Inferior parietal cortex (tissue), 1 donor: ENCODE measurements around the gene TOGARAM2.
"Not testable (repeated sequence)": the region's sequence is repeated elsewhere in the genome, so short reads cannot be mapped to it uniquely, and the experiment has no call there.

Source experiments
- DNase-seq: peaks from one replicate; pipeline ENCODE4 v3.0.0-alpha.2; 2016; ENCODE audit errors: extremely low spot score

TOGARAM2 gene

DNA sequence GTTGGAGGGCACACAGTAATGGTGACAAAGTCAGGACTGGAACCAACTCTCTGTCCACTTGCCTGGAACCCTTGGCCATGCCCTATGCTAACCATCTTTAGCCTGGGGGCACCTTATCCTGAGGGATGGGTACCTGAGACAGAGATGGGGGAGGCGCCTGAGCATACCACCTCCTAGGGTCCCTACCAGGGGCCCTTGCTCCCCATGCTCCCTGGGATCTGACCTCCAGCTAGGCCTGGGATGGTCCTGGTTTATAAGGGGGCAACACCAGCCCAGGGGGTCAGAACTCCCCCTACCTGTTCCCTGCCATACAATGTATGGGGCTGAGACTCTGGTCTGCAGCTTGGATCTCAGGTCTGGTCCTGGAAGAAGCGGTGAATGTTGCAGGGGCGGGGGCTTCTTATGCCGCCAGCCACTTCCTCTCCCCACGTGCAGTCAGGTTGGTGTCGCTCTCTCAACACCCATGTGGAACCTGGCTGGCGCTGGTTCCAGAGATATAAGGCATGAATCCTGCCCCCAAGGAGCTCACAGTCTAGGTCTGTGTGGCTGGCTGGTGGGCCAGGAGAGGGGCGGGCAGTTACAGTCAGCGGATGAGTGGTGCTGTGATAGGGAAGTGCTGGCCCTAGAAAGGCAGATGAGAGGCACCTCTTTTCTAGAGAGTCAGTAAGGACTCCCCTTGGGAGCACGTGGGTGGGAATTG lies 3.8 kb upstream of the TOGARAM2 start:
- DNase-seq = no peak

DNA sequence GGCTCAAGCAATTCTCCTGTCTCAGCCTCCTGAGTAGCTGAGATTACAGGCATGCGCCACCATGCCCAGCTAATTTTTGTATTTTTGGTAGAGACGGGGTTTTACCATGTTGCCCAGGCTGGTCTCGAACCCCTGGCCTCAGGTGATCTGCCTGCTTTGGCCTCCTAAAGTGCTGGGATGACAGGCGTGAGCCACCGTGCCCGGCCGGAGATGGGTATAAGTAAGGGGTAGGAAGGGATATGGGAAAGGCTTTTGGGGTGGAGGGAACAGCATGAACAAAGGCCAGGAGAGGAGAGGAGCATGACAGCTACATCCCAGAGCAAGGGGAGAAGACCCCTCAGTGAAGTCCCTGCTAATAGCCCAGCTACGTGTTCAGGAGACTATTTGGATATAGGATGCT lies 3.1 kb upstream of the TOGARAM2 start:
- DNase-seq = not testable (repeated sequence)

DNA sequence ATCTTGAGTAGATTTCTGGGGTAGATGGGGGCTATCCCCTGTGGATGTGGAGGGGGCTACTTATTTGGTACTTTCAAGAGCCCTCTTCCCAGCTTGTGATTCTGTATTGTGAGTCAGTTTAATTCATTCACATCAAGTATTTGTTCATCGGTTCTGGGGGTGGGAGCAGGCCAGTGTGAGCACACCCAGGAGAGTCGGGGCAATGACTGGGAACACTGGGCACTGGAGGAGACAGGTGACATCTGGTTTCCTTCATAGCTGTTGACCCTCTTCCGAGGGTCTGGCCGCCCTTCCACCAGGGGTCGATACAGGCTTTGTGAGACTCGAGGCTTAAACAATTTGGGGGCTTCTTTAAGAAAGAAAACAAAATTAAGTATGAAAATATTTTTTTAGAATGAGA lies 2.5 kb upstream of the TOGARAM2 start:
- no peak for DNase-seq

DNA sequence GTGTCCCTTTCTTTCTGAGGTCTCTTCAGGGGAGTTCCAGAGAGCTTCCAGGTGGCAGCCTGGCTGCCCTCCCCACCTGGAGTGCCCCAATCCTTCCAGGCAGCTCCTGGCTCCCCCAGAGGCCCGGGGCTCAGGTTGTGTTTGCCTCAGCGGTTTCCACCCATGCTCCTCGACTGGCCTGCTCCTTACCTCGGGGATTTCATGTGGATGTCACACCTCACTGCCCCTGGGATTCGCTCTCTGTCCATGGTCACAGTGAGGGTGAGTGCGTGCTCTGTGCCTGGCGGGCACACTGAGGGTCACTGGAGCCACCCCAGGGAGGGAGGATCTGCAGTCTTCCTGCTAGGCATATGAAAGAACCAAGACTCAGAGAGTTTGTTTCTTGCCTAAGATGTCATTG lies 2.1 kb upstream of the TOGARAM2 start:
- no peak for DNase-seq

DNA sequence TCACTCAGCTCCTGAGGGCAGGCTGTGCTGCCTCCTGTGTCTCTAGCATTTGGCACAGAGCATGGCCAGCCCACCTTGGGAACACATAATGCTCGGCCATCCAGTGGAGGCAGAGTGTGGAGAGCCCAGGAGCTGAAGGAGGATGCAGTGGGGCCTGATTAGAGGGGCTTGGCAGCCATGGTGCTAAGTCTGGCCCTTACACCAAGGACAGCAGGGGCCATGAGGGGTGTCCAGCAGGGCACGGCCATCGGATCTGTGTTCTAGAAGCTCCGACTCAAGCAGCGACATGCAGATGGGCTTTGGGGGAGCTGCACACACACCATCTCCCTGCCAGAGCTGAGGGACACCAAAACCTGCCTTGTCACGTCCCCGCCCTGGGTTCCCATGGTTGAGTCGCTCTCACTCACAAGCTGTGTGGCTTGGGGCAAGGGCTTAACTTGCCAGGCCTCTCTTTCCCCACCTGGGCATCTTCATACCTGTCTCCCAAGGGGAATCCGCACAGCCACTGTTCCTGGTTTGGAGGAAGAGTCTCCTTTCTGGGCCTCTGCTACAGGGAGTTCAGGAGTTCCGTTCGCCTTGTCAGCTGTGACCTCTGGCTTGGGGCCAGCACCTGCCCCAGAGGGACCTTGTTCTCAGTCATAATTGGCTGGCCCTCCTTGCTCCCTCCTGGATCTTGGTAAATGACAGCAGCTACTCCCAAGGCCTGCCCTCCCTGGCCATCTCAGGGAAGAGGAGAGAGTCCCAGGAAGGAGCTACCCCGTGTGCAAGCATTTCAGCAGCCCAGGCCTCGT lies 1.3 kb upstream of the TOGARAM2 start:
- no peak for DNase-seq

DNA sequence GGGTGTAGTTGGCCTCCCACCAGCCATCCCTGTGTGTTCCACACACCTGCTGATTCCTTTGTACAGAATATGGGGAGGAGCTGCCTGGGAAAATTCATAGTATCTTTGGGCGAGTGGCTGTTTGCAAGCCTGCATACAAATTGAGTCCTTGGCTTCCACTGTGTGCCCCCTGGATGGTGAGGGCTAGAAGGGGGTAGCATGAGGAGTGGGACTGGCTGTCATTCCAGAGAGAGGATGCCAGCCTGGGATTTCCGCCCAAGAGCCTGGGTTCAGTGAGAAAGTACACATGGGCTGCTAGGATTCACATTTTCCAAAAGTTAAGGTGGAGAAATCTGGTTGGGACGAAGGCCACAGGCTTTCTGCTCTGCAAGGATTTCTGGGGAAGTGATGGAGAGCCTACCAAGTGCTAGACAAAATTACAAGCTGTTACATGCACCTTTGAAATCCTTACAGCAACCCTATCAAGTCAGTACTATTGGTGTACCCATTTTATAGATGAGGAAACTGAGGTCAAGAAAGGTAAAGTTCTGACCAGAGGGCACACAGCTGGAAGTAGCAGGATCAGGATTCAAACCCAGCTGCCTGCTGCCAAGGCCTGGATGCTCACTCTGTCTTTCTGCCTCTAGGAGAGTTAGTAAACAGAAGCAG lies 606 bp upstream of the TOGARAM2 start:
- no peak for DNase-seq

DNA sequence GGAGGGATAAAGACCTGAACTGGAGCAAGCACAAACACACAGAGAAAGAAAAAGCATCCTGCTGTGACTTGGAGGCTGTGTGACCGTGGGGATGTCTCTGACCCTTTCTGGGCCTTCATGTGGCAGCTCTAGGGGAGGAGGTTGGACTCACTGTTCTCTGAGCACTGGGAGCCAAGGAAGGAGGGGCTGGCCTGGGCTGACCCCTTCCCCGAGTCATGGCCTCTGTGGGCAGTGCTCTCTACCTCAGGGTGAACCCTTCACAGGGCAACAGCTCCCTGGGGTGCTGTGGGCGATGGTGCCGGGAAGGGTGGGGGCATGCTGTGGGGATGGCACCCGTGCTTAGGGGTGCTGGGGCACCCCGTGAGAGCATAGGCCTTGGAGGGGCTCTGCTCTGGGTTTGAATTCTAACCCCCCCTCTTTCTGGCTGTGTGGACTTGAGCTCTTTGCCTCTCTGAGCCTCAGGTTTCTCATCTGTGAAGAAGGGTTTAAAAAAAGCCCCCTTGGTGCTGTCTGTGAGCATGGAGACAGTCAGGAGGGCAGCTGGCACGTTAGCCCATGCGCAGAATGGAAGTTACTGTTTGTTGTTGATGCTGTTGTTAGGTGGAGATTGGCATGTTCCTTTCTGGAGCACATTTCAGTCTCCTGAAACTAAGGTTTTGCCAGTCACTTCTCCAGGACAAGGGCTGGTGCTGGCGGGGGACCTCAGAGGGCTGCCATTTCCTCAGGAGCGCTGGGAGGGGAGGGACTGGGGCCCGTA lies 700 bp downstream of the TOGARAM2 start:
- no peak for DNase-seq

DNA sequence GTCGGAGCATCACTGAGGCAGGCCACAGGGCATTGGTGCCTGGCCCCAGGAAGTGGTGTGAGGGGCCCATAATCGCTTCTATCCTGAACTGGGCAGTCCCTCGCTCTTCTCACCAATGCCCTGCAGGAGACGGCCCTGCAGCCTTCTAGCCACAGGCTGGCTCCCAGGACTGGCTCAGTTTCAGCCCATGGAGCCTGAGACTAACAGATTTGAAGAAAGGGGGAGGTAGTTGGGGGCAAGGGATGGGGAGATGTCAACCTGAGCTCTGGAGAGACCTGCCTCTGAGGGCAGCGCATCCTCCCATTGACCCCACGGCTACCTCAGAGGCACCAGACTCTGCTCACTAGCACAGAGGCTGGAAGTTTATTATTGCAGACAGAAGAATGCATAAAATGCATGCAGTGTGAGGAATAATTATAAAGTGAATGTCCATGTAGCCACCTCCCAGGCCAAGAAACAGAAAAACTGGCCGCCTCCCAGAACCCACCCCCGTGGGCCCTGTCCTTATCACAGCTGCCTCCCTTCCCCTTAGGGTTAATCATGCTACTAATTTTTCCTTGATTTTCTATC lies 1.4 kb downstream of the TOGARAM2 start:
- DNase-seq = no peak

DNA sequence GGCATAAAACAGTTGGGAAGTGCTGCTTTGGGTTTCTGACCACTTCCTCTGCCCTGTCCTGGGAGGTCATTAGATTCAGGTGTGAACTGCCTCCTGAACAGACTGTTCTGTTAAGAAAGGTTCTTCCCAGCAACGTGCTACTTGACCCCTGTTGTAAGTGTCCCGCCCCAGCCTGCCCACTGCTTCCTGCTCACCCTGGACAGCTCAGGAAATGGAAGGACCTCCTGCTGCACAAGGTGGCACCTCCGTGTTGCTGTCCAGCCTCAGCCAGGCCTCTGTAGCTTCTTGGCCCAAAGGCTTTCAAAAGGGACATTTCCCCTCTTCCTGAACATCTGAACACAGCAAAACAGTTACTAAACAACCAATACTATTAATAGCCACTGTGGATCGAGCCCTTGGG lies 5.3 kb downstream of the TOGARAM2 start:
- DNase-seq = no peak

DNA sequence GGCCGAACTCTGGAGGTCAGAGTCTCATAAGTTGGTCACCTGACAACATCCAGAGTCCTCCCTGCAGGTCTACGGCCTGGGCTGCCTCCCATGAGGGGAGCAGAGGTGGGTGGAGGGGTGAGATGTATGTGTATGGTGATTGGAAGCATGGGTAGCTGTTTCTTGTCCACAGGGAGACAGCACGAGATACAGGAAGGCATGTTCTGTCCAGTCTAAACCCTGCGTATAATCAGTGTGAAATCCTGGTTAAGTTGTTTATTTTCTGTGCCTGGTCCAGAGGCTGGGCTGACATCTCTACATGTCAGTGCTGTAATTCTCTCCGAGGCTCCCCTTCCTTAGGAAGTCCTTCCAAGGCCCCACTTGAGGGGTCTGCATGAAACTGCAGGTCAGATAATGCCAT lies 8.9 kb downstream of the TOGARAM2 start:
- DNase-seq = no peak

DNA sequence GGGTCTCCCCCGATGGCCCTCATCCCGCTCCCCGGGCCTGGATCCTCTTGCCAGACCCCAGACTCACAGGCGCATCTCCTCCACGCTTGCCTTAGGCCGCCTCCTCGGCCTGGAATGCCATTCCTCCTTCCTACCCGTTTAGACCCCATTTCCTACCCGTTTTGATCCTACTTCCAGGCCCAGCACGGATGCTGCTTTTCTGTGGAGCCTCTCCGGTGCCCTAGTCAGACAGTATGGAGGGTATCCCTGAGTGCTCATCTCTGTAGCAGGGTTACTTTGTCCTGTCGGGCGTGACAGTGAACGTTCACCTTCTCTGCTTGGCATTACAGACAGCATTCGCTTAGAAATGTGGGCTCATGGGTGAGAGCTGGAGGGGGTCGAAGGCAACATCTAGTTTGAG lies 9.3 kb downstream of the TOGARAM2 start:
- no peak for DNase-seq

DNA sequence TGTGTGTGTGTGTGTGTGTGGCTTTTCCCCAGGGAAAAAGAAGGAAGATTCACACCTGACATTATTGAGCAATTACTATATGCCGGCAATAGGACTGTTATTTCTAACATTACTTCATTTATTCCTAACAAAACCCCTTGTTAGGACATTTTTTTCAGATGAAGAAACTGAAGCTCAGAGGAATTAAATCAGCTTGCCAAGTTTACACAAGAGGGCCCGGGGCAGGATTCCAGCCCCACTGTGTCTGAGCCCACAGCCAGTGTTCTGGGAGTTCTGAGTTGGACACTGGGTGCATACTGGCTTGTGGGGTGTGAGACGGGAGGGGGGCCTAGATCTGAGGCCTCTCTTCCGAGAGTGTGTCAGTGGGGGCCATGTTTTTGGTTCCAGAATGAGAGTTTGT lies 9.9 kb downstream of the TOGARAM2 start:
- DNase-seq = no peak

DNA sequence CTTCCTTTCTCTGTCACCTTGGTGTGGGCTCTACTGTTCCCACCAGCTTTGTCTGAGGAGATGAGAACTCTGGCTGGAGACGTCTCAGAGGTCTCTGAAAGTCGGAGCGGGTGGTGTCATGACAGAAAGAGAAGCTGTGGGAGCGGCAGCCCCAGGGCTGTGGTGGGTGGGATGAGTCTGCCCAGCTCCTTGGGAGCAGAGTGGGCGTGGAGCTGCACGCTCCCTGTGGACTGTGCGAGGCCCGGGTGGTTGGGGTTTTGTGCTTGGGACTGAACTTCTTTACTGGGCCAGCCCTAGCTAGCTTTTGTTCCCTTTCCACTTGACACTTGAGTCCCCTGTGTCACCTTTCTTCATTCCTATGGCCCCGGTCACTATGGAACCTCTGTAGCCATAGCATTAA lies 10.4 kb downstream of the TOGARAM2 start:
- DNase-seq = no peak

DNA sequence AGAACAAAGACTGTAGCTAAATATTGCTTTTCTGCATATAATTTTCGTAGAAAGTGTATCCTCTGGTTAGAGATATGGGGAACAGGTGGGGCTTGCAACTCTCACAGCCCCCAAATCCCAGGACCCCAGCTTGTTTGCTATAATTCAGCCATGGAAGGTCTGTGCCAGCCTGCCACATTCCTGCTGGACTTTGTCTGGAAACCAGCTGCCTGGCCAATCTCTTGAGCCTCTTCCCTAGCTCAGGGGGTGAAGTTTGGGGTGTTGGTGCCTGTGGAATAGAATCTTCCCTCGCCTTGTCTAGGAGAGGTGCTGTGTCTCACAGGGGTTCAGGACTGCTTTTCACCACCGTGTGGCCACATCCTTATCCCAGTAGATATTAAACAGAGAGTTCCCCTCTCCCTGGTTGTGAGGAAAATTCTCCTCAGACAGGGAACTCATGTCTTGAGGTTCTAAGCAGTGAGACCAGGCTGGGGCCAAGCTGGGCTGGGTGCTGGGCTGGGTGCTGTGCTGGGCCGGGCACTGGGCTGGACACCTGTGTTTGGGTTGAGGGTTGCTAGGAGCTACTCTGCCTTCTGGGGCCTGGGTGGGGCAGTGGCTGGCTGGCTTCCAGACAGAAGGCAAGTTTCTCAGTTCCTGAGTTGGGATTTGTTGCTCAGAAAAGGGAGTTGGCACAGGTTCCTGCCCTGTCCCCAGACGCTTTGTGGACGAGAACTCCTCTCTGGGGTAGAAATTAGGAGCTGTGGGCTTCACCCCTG lies 12.3 kb downstream of the TOGARAM2 start:
- DNase-seq = no peak

DNA sequence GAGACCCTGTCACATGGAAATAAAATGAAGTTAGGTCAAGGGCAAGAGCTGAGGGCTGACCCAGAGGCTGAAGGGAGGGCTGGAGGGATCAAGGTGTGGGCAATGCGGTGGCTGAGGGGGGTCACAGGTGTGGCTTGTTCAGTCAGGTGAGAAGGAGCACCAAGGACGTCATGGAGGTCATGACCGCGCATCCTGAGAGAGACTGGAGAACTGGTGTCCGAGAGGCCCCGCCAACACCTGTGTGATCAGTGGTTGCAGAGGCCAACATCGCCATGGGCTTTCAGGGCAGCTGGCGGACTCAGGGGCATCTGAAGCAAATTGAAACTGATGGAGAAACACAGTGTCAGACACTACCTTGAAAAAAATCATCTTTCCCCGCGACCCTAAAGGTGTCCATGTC lies 13.0 kb downstream of the TOGARAM2 start:
- no peak for DNase-seq

DNA sequence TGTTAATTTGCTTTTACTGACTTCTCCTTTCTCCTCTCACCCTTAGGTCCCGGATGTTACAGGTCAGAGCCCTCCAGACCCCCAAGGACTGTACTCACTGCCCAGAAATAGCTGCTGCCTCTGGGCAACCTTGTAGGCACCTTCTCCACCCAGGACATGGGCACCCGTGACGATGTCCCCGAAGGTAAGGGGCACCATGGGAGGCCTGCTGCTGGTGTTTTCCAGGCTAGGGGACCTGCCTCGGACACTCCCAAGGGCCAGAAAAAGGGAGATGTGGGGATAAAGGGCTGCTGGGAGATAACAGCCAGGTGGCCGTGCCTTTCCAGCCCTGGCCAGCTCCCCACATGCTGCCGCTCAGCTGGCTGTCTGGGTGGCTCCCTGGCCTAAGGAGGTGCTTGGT lies 13.6 kb downstream of the TOGARAM2 start:
- DNase-seq = no peak

DNA sequence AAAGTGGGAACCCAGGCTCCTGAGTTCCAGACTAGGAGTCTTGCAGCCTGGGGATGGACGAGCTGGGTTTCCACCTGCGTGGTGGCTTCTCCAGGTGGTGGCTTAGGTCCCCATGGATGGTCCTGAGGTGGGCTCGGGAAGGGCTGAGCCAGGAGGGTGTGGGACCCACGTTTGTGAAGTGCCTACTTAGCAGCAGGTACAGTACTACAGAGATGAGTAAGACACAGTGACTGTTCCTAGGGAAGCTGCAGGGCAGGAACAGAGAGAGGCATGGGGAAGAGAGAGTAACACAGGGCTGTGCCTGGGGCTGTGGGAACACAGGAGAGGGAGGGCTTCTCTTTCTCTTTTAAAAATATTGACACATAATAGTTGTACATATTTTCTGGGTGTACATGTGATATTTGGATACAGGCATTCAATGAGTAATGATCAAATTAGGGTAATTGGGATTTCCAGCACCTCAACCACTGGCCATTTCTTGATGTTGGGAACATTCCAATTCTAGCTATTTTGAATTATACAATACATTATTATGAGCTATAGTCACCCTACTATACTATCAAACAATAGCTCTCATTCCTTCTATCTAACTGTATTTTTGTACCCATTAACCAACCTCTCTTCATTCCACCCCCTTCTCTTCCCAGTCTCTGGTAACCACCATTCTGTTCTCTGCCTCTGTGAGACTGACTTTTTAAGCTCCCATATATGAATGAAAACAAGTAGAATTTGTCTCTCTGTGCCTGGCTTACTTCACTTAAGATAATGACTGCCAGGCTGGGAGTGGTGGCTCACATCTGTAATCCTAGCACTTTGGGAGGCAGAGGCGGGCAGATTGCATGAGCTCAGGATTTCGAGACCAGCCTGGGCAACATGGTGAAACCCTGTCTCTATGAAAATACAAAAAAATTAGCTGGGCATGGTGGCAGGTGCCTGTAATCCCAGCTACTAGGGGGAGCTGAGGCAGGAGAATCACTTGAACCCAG lies 15.0 kb downstream of the TOGARAM2 start:
- DNase-seq = no peak

DNA sequence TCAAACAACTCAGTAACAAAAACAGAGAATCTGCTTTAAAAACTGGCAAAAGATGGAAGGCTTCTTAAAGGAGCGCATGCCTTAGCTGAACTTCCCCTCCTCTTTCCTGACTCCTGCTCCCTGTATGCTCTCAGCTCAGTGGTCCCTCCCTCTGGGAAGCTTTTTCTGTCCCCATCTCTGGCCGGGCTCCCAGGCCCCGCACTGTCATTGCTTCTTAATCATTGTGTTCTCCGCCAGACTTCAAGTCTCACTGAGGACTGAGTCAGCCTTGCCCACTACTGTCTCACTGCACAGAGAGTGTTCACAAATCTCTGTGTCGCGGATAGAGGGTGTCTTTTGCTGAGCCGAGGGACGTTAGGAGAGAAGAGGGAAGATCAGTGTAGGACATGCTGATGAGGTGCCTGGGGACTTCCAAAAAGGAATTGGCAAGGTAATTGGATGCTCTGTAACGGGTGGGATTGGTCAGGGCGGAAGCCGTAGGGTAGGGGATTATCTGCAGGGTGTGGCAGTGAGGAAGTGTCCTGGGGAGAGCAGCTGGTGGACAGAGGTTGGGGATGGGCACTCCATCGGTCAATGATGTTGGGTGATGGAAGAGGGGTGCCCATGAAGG lies 16.2 kb downstream of the TOGARAM2 start:
- DNase-seq = no peak
